NT2/D1 (cell line): Measurements from ENCODE around the gene MEA1.

Source experiments
- DNase-seq: peaks from one replicate; pipeline ENCODE4 v3.0.0-alpha.2; 2011; ENCODE audit warnings: low read depth, low spot score
- H3K27me3 ChIP-seq: 2 replicates; pipeline ENCODE4 v1.6.0; 2011; ENCODE audit warnings: mild to moderate bottlenecking; ENCODE audit not compliant: insufficient read length, insufficient read depth
- H3K36me3 ChIP-seq: 2 replicates; pipeline ENCODE4 v1.6.1; 2011; ENCODE audit warnings: mild to moderate bottlenecking, low read length, mixed read lengths; ENCODE audit not compliant: insufficient read depth, insufficient read length
- H3K4me1 ChIP-seq: 2 replicates; pipeline ENCODE4 v1.5.1; 2011; ENCODE audit not compliant: insufficient read depth, insufficient read length
- H3K4me3 ChIP-seq: 2 replicates; pipeline ENCODE4 v1.5.1; 2011; ENCODE audit warnings: low read depth; ENCODE audit not compliant: insufficient read length
- H3K9ac ChIP-seq: 2 replicates; pipeline ENCODE4 v1.6.0; 2011; ENCODE audit warnings: low read depth; ENCODE audit not compliant: insufficient read length
- H3K9me3 ChIP-seq: 2 replicates; pipeline ENCODE4 v1.5.1; 2011; ENCODE audit warnings: mild to moderate bottlenecking, low read length; ENCODE audit not compliant: insufficient read depth
- SUZ12 ChIP-seq: IDR thresholded peaks from 2 replicates; pipeline ENCODE4 v1.6.1; 2011; ENCODE audit not compliant: insufficient read length, insufficient read depth; ENCODE audit errors: extremely low read depth
- YY1 ChIP-seq: IDR thresholded peaks from 2 replicates; pipeline ENCODE4 v1.6.1; 2011; ENCODE audit not compliant: insufficient read length, insufficient read depth
- ZNF274 ChIP-seq: IDR thresholded peaks from 2 replicates; pipeline ENCODE4 v1.6.1; 2011; ENCODE audit warnings: mild to moderate bottlenecking, low read depth, low read length

MEA1 gene

DNA sequence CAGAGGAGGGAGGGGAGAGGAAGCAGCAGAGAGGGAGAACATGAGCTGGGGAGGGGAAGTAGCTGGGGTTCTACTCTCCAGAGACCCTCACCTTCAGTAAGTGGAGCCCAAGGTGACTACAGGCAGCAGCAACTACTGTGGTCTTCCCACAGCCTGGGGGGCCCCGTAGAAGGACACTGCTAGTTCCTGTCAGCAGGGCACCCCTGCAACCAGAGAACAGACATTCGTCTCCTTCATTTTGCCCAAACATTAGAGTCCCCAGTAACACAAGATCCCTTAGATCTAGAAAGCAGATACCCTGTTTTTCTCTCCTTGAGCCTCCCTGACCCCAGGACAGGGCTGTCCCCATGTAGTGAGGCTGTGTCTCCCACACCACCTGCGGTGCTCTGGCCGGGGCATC is 45.0 kb downstream of the MEA1 start:
- Histone ChIP-seq H3K36me3 (peaks cover 64% of the 10 kb centered on the region), H3K27me3 (no peaks in the 10 kb centered on the region), H3K4me1 (peaks cover 9% of the 10 kb centered on the region), H3K9me3 (no peaks in the 10 kb centered on the region), H3K4me3 (no peak overlapping the region), H3K9ac (no peak overlapping the region)
- TF ChIP-seq SUZ12 (no peak), ZNF274 (no peak), YY1 (no peak)
- DNase-seq: no peak

DNA sequence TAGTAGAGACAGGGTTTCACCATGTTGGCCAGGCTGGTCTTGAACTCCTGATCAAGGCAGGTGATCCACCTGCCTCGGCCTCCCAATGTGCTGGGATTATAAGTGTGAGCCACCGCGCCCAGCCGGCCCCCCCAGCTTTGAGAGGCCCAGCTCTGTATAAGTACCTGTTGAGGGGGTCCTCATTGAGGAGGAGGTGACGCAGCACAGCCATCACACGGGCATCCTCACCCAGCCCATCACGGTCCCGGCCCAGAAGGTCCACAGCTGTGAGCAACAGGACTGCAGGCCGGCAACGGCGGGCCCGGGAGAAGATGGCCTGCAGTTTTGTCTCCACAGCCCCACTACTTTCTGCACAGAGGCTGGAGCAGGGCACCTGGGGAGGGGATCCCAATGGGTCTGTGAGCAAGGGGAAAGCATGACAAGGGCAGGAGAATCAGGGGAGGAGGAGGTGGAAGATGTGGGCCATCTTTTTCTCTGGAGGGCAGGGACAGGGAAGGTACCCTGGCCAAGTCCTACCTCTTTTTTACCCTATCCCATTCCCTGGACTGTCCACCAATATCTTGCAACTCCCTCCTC is 45.5 kb downstream of the MEA1 start:
- H3K4me3 ChIP-seq: no peak overlapping the region
- peaks cover 65% of the 10 kb centered on the region for H3K36me3 ChIP-seq
- H3K9me3 ChIP-seq: no peaks in the 10 kb centered on the region
- no peak overlapping the region for H3K9ac ChIP-seq
- DNase-seq: no peak
- peaks cover 12% of the 10 kb centered on the region for H3K4me1 ChIP-seq
- H3K27me3 ChIP-seq: no peaks in the 10 kb centered on the region
- TF ChIP-seq ZNF274: no peak
- no peak for TF ChIP-seq SUZ12

DNA sequence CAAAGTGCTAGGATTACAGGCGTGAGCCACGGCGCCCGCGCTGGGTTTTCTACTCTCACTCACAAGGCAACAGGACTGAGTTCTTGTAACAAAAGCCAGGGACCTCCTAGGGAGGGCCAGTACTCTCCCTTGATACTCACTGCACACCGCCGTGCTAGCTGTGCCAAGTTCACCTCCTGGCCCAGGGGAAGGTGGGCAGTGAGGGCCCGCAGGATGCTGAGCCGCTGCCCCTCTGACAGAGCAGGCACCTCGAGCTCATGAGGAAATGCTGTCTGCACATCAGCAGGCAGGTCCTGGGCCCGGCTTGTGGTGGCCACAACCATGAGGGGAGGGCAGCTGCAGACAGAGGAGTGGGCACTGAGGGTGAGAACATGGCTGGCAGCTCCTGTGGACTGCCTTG is 46.5 kb downstream of the MEA1 start:
- Histone ChIP-seq H3K9ac (no peak overlapping the region), H3K27me3 (no peaks in the 10 kb centered on the region), H3K9me3 (no peaks in the 10 kb centered on the region), H3K4me1 (peaks cover 12% of the 10 kb centered on the region), H3K4me3 (no peak overlapping the region), H3K36me3 (peaks cover 73% of the 10 kb centered on the region)
- no peak for DNase-seq
- TF ChIP-seq ZNF274: no peak

DNA sequence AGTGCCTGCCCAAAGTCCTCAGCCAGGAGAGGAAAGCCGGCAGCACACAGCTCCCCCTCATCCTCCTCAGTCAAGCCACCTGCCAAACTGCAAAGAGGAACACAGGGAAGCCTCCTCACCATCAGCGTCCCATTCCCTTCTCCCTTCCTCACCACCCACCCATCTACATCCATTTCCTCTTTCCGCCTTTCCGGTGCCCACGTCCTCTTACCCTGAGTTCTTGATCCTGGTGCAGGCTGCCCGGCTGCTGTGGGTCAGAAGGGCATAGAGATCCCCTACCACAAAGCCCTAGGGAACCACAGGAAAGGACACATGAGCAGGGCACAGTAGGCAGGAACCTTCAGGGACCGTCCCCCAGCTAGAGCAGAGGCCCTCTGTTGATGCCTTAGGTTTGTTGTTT is 47.2 kb downstream of the MEA1 start:
- Histone ChIP-seq H3K4me1 (peaks cover 12% of the 10 kb centered on the region), H3K36me3 (peaks cover 74% of the 10 kb centered on the region), H3K9me3 (no peaks in the 10 kb centered on the region), H3K4me3 (no peak overlapping the region), H3K9ac (no peak overlapping the region), H3K27me3 (no peaks in the 10 kb centered on the region)
- no peak for DNase-seq
- TF ChIP-seq YY1 (no peak), ZNF274 (no peak), SUZ12 (no peak)

DNA sequence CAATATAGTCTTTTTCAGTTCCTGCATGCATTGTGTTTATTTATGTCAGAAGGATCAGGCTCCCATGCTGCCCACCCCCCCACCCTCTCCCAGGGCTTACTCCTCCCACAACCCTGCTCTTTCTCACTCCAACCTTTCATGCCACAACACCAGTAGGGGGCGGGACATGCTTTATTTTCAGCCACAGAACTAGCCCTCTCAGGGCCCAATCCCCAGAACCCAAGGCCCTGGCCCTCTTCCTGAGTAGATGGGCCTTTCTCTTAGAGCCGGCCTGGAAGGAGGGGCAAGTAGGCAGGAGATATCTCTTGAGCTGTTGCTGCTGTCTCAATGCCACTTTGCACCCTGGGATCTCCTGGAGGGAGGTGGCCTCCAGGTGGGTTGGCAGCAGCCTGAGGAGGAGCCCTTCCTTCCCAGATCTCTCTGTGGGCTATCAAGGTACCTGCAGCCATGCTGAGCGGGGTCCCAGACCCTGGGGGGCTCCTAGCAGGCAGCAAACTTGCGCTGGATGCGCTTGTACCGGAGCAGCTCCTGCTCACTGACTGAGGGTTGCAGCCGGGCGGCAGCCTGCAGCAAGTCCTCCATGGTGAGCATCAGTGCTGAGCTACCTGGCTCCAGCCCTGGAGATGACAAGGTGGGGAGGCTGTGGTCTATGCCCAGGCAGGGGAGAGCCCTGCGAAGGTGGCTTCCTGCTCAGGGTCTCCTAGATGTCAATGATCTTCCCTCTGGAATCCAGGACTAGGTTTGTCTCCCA is 49.7 kb downstream of the MEA1 start:
- H3K4me3 ChIP-seq: no peak overlapping the region
- H3K4me1 ChIP-seq: peaks cover 18% of the 10 kb centered on the region
- peak overlapping the region; percentile 56 for H3K9ac ChIP-seq
- no peaks in the 10 kb centered on the region for H3K9me3 ChIP-seq
- TF ChIP-seq SUZ12 (no peak), ZNF274 (no peak), YY1 (no peak)
- H3K27me3 ChIP-seq: peaks cover 18% of the 10 kb centered on the region
- H3K36me3 ChIP-seq: peaks cover 63% of the 10 kb centered on the region
- peak; percentile 35 for DNase-seq

DNA sequence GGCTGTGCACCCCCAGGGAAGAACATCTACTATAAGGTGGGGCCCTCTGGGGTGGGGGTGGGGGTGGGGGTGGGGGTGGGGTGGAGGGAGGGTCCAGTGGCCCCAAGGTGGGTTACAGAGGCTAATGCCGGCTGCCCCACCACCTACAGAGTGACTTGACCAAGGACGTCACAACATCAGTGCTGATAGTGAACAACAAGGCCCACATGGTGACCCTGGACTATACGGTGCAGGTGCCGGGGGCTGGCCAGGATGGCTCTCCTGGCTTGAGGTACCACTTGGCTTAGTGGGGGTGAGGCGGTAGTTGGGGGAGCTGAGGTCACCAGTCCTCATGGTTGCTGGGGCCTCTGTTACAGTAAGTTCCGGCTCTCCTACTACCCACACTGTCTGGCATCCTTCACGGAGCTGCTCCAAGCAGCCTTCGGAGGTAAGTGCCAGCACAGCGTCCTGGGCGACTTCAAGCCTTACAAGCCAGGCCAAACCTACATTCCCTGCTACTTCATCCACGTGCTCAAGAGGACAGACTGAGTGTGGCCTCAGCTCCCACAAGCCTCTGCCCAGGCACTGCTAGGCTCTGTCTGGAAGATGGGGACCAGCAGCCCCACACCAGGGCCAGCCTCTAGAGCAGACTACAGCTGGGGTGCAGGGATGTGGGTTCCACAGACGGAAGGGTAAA is 50.4 kb downstream of the MEA1 start:
- H3K9me3 ChIP-seq: no peaks in the 10 kb centered on the region
- peaks cover 56% of the 10 kb centered on the region for H3K36me3 ChIP-seq
- H3K4me3 ChIP-seq: no peak overlapping the region
- no peak for DNase-seq
- no peak overlapping the region for H3K9ac ChIP-seq
- H3K27me3 ChIP-seq: peaks cover 18% of the 10 kb centered on the region
- peaks cover 18% of the 10 kb centered on the region for H3K4me1 ChIP-seq
- TF ChIP-seq YY1: no peak
- TF ChIP-seq ZNF274: no peak
- no peak for TF ChIP-seq SUZ12

DNA sequence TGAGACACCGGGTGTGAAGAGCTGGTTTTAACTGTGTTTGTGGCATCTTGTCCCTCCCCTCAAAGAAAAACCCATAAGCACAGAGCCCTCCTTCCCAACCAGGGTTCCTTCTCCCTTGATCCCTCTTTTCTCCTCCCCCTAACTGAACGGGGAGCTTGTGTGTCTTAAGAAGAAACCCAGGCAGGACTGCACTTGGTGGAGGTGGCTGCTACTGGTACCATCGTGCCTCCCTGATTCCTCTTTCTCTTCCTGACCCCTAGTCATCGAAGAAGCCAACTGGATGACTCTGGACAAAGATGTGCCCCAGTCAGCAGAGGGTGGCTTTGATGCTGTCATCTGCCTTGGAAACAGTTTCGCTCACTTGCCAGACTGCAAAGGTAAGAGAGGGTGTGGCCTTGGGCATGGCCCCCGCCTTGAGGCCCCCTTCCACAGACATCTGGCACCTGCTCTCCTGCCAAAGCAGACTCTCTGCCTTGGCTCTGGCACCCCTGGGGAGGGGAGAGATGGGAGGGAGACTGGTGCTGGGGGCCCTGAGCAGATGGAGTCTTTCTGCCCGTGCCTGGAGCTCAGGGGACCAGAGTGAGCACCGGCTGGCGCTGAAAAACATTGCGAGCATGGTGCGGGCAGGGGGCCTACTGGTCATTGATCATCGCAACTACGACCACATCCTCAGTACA is 51.1 kb downstream of the MEA1 start:
- Histone ChIP-seq H3K4me3 (no peak overlapping the region), H3K4me1 (peaks cover 18% of the 10 kb centered on the region), H3K9me3 (no peaks in the 10 kb centered on the region), H3K27me3 (peaks cover 18% of the 10 kb centered on the region), H3K36me3 (peaks cover 52% of the 10 kb centered on the region), H3K9ac (no peak overlapping the region)
- DNase-seq: no peak
- no peak for TF ChIP-seq YY1
- no peak for TF ChIP-seq SUZ12
- TF ChIP-seq ZNF274: no peak
